ENCODE results near the gene NFIX. TPM values are rescaled to one million over a fixed set of nuclear protein-coding genes. Genes with fewer than 3 reads are reported as not detected.
A peak's percentile ranks its signal among the peaks of the same experiment; 100 is the strongest.
"Not testable (repeated sequence)": the region's sequence is repeated elsewhere in the genome, so short reads cannot be mapped to it uniquely, and the experiment has no call there.

Gene NFIX
- total RNA-seq = 166 TPM
- long read RNA-seq, partial matches to known transcripts = 1 of 16 reads
- long read RNA-seq, other reads (novel, unspliced or antisense) = 12 of 16 reads

- no peak for DNase-seq (ENCODE audit: low spot score)
Observed at GRCh38 chr19:12994701-12995595, at the start of gene NFIX. Gene NFIX, plus strand, starts transcription at chr19:12995475. Its CDS starts 363 bp downstream, at chr19:12995838.

- peak; percentile 100 for DNase-seq (ENCODE audit: low spot score)
Observed at GRCh38 chr19:12945479-12946091, 49.7 kb upstream of the NFIX start, which contains the start of gene RAD23A. Gene RAD23A, plus strand, starts transcription at chr19:12945862. Its CDS starts 87 bp downstream, at chr19:12945949.

GRCh38 chr19:12946092-12946721, 49.1 kb upstream of the NFIX start:
- peak; percentile 93 for DNase-seq (ENCODE audit: low spot score)

GRCh38 chr19:12946731-12947496, 48.4 kb upstream of the NFIX start:
- no peak for DNase-seq (ENCODE audit: low spot score)

GRCh38 chr19:12947702-12948611, 47.3 kb upstream of the NFIX start:
- DNase-seq (ENCODE audit: low spot score) = no peak

- no peak for DNase-seq (ENCODE audit: low spot score)
Observed at GRCh38 chr19:12948612-12949362, 46.5 kb upstream of the NFIX start.

GRCh38 chr19:12949363-12950283, 45.7 kb upstream of the NFIX start:
- DNase-seq (ENCODE audit: low spot score) = no peak

- DNase-seq (ENCODE audit: low spot score) = not testable (repeated sequence)
Observed at GRCh38 chr19:12952050-12952449, 43.2 kb upstream of the NFIX start.

GRCh38 chr19:12952488-12953137, 42.7 kb upstream of the NFIX start:
- no peak for DNase-seq (ENCODE audit: low spot score)

GRCh38 chr19:12953138-12953798, 42.0 kb upstream of the NFIX start:
- DNase-seq (ENCODE audit: low spot score) = no peak

GRCh38 chr19:12953799-12954611, 41.3 kb upstream of the NFIX start:
- no peak for DNase-seq (ENCODE audit: low spot score)

GRCh38 chr19:12954612-12954962, 40.7 kb upstream of the NFIX start:
- no peak for DNase-seq (ENCODE audit: low spot score)

- DNase-seq (ENCODE audit: low spot score) = not testable (repeated sequence)
Observed at GRCh38 chr19:12955575-12955974, 39.7 kb upstream of the NFIX start.

- DNase-seq (ENCODE audit: low spot score) = no peak
Observed at GRCh38 chr19:12955996-12956395, 39.3 kb upstream of the NFIX start.

- peak; percentile 93 for DNase-seq (ENCODE audit: low spot score)
Observed at GRCh38 chr19:12956446-12957388, 38.6 kb upstream of the NFIX start, which contains the start of gene GADD45GIP1. Gene GADD45GIP1, minus strand, starts transcription at chr19:12957223. Its CDS starts 11 bp downstream, at chr19:12957212.

Measured in mesenteric fat pad (tissue), 1 donor.